HG03066 (cell line): ENCODE results near the gene OR52I1.
A peak's percentile ranks its signal among the peaks of the same experiment; 100 is the strongest.

Experiments
- ATAC-seq: cut with Tn5 transposase; IDR thresholded peaks from one replicate; pipeline ENCODE4 v1.9.1; 2021; ENCODE audit warnings: low read depth; ENCODE audit not compliant: unreplicated experiment

OR52I1 gene, protein sequence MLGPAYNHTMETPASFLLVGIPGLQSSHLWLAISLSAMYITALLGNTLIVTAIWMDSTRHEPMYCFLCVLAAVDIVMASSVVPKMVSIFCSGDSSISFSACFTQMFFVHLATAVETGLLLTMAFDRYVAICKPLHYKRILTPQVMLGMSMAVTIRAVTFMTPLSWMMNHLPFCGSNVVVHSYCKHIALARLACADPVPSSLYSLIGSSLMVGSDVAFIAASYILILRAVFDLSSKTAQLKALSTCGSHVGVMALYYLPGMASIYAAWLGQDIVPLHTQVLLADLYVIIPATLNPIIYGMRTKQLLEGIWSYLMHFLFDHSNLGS

DNA sequence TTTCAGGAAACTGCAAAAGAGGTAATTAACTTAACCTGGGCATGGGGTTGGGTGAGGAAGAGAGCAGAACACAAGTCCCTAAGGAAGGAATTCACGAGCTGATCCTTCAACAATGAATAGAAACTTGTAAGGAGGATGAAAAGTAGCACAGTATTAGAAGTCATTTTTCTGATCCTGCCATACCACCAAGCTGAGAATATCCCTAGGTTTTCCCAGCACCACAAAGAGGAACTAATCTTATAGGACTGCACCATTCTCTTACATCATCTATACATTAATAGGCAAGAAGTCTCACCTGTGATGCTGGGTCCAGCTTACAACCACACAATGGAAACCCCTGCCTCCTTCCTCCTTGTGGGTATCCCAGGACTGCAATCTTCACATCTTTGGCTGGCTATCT lies at the start of gene OR52I1:
Gene OR52I1 (plus strand): TSS at position 301 of the 400 bp plus-strand sequence. CDS start 0 bp downstream, at position 301.
- no peak for ATAC-seq

DNA sequence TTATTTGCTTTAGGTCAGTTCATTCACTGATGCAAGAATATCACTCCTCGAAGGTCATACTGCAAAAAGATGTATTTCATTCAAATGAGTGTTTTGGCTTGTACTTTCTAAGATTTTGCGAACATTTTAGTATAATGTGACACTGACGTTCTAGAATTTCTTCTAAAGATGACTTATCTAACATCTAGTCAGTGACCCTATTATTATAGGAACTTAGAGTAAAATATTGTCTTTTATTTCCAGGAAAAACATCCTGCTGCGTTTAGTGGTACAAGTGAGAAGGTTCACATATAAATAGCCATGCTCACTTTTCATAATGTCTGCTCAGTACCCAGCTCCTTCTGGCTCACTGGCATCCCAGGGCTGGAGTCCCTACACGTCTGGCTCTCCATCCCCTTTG lies 48.9 kb upstream of the OR52I1 start, which contains the start of gene OR52M1:
Gene OR52M1 (plus strand): TSS at position 301 of the 400 bp plus-strand sequence. CDS start 0 bp downstream, at position 301.
- ATAC-seq = no peak

DNA sequence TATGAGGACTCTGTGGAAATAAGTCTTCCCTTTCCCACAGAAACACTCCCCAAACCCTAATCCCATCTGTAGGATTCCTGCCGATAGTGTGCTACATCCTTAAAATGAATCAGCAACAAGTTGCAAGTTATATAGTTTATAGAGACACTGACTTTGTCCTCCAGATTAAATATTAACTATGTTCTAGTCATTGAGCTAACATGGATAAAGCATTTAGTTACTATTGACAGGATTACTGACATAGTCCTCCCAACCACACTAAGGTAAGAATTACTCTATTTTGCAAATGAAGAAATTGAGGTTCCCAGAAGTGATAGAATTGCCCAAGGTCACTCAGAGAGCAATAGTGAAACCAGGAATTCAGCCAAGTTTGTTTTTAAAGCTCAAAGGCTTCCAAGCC lies 47.0 kb upstream of the OR52I1 start:
- ATAC-seq = no peak

DNA sequence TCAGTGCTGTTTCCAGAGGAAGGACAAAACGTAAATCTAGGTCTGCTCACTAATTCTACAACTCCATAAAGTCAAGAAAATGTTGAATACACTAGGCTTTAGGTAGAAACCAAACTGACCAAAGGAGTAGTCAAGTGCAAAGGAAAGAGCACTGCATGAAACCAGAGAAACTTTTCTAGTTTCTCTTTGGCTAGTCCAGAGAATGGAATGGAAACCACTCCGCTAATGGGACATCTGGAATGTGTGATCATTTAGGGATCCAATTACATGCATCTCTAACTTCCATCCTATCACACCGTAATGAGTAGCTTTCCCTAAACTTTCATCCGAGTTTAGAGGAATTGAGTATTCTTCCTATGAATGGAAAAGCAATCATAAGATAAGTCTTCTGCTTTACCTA lies 46.4 kb upstream of the OR52I1 start:
- ATAC-seq = no peak

DNA sequence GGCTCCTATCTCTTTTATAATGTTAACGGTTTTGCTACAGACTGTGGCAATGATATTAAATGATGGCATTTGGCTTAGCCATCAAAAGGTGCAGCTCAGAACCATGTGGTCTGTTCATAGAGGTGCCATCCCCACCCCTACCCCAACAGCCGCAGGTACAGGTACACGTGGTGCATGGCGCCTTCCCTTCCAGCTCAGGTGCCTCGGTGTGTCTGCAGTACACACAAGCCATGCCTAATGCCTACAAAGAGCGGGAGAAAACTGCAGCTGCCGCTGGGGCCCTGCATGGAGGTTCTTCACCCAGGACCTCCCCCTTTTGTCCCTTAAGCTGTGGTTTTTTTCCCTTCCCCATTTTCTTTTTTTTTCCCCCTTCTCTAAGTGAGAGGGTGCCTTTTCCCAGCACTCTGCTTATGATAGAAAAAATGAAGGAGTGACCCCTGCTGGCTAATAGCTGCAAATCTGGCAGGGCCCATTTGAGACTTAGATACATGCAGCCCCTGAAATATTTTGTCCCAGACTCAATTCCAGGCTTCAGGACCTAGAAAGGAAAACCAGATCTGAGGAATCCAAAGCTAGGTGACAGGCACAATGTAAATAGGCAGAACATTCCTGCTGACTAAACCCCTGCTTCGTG lies 42.4 kb upstream of the OR52I1 start:
- no peak for ATAC-seq

DNA sequence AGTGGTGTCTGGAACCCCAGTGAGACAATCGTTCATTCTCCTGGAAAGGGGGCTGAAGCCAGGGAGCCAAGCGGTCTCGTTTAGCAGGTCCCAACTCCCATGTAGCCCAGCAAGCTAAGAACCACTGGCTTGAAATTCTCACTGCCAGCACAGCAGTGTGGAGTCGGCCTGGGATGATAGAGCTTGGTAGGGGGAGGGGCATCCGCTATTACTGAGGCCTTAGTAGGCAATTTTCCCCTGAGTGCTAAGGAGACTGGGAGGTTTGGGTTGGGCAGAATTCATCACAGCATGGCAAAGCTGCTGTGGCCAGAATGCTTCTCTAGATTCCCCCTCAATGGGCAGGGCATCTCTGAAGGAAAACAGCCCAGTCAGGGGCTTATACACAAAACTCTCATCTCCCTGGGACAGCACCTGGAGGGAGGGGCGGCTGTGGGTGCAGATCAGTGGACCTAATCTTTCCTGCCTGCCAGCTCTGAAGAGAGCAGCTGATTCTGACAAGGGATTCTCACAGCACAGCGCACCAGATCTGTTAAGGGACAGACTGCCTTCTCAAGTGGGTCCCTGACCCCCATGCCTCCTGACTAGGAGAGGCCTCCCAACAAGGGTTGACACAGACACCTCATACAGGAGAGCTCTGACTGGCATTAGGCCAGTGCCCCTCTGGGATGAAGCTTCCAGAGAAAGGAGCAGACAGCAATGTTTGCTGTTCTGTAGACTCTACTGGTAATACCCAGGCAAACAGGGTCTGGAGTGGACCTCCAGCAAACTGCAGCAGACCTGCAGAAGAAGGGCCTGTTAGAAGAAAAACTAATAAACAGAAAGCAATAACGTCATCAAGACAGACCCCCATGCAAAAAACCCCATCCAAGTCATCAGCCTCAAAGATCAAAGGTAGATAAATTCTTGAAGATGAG lies 34.1 kb upstream of the OR52I1 start:
- no peak for ATAC-seq

DNA sequence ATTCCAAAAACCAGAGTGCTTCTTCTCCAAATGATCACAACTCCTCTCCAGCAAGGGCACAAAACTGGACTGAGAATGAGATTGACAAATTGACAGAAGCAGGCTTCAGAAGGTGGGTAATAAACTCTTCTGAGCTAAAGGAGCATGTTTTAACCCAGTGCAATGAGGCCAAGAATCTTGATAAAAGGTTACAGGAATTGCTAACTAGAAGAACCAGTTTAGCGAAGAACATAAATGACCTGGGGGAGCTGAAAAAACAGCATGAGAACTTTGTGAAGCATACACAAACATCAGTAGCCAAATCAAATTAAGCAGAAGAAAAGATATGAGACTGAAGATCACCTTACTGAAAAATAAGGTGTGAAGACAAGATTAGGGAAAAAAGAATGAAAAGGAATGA lies 33.4 kb upstream of the OR52I1 start:
- no peak for ATAC-seq

DNA sequence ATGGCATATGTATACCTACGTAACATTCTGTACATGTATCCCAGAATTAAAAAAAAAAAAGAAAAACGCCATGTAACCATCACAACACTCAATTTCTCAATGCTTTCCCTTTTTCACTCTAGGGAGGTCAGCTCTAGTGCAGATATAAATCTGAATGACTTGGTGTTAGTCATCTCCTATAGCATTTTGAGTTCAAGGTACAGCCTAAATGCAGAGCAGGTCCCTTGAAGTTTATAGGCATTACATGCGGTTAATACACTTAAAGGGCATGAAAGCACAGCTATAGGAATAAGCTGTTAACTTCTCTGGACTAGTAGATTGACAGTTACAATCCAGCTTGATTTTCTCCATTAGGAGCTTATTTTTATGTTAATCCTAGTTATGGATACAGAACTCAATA lies 28.5 kb upstream of the OR52I1 start:
- no peak for ATAC-seq

DNA sequence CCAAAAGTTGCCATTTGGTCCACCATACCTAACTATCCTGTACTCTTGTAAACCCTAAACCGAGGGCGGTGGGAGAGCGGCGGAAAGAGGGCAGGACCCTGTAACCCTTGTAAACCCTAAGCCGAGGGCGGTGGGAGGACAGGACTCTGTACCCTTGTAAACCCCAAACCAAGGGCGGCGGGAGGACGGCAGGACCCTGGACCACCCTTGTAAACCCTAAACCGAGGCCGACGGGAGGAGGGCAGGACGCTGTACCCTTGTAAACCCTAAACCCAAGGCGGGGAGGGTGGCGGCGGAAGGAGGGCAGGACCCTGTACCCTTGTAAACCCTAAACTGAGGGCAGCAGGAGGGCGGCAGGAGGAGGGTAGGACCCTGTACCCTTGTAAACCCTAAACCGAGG lies 24.8 kb upstream of the OR52I1 start:
- ATAC-seq = no peak

DNA sequence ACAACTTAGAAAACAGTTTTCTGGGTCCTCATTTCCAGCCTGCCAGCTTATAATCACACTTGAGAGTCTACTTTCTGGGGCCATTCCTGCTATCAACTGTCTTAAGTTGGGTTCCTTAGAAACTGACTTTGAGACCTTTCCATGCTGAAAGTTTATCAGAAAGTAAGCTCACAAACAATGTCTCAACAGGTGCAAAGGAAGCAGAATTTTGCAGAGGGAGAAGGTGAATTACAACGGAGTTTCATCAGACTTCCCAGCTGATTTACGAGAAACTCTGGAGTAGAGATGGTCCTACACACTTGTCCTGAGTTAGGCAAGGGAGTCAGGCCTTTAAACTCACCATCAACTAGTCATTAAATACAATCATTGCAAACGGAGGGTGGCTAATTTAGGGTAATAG lies 17.0 kb upstream of the OR52I1 start:
- no peak for ATAC-seq

DNA sequence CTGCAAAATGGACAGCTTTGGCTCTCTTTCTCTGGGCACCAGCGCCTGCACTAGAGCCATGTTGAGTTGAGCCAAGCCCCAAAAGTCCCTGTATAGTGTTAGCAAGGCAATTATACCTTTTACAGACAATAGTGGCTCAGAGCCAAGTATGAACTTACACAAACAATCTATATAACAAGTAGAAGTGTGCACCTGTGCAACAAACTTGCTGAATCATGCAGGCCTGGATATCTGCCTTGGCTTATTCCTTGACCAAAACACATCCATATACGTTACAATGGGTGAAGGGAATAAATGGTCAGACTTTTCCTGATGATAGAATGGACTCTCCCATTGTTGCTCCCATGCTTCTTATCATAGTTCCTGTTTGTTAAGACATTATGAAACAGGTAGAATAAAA lies 16.1 kb upstream of the OR52I1 start:
- no peak for ATAC-seq

DNA sequence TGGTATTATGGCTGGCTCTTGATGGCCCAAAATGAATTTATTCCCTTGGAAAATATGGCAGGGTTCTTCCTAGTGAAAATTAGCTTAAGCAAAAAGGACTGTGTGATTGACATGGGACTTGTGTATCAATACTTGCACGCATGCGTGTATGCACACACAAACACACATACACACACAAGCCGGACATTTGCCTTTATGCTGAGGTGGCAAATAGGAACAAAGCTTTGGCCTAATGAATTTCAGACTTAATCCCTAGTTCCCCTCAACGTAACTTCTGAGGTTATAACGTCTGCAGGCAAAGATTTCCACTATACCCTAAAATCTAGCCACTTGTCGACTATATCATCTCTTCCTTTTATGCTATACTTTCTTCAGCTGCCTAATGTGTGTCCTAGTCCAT lies 15.2 kb upstream of the OR52I1 start:
- no peak for ATAC-seq

DNA sequence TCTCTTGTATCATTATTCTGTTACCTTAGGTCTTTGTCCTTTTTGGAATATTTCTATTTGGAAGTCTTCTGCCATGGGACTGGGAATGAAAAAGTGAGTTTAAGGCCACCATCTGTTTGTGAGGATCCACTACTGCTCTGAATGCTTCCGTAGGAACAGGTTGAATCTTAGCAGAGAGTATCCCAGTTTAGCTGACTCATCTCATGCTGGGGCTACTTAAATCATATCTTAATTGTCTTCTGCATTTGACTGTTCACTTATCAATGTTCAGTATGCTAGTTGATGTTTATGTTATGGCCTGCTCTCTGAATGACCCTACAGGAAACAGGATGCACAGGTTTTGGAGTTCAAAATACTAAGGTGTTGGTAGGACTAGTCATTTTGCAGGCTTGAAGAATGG lies 13.7 kb upstream of the OR52I1 start:
- ATAC-seq = no peak

DNA sequence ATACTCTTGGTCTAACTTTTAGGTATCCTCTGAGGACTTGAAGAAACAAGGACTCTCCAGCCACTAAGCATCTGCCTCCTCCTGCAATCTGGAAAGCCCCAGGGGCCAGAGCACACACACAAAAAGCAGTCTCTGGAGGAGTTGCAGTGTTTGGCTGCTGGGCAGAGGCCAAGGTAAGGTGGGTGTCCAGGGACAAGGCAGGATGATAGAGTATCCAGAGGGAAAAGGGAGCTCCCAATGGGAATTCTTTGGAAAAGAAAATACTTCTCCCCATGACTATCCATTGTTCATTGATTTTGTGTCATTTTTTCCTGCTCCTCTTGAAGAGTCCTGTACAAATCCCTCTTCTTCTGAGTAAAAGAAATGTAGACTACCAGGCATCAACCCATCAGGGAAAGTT lies 12.4 kb upstream of the OR52I1 start, which contains the start of gene OR52I2:
Gene OR52I2 (plus strand): TSS at position 301 of the 400 bp plus-strand sequence.
- ATAC-seq = no peak

DNA sequence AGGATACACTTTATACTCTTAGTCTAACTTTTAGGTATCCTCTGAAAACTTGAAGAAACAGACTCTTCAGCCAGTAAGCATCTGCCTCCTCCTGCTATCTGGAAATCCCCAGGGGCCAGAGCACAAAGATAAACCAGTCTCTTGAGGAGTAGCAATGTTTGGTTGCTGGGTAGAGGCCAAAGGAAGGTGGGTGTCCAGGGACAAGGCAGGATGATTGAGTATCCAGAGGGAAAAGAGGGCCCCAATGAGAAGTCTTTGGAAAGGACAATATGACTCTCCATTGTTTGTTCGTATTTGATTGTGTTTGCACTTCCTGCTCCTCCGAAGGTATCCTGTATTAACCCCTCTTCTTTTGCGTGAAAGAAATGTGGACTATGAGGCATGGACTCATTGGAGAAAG lies 4.8 kb upstream of the OR52I1 start:
- ATAC-seq = no peak

DNA sequence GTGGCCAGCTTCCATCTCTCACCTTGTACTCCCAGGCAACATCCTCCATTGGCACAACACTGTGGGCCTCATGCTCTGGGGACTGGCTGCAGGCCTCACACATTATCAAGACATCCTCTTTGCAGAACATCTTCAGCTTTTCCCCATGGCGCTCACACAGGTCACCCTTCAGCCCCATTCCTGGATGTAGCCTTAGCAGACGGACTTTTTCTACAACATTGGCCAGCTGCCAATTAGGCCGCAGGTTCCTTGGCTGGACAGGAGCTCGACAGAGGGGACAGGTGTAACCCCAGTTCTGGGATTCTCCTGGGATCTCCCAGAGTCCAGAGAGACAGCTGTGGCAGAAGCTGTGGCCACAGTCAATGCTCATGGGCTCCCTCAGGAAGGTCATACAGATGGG lies 11.2 kb downstream of the OR52I1 start:
- ATAC-seq = no peak

DNA sequence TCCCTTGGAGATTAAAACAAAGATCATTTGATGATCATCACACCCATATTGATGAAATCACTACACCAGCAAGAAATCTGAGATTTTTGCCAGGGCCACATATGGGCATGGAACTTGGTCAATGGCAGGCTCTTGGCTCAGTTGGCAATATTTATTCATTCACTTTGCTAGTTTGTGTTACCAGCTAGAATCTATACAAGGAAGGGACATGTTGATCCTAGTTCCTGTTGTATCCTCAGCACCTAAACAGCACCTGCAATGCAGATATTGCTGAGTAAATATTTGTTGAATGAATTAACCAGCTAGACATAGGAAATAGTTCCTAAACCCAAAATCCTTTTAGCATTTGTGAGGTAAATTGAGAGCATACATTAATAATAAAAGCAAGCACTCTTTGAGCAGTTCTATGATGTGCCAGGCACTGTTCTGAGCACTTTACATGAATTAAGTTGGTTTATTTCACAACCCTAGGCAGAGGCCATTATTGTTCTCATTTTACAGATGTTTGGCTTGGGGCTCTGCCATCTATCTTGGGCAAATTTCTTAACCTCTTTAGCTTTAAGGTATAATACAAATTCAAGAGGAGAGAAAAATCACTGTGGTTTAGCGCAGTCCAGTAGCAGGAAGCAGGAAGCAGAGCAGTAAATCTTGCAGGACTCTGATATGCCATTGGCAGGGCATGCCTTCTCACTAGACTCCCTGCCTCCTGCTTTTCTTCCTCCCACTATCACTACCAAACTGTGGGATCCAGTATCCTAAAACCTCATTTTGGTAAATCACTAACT lies 12.6 kb downstream of the OR52I1 start:
- no peak for ATAC-seq

DNA sequence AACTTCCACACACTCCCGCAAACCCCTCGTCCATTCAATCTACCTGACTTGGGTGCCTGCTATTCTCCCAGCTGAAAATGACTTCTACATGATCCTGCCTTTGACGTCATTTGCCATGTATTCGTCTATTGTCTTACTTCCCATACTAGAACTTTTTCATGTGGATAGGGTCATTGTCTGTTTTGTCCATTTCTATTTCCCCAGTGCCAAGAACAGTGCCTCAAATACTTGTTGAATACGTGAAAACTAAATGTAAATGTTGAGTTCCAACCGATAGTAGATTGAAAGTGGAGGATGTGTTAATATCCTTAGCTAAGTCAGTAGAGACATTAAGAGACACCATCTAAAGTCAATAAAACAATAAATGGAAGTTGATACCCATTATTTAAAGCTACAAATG lies 13.3 kb downstream of the OR52I1 start:
- ATAC-seq = no peak

DNA sequence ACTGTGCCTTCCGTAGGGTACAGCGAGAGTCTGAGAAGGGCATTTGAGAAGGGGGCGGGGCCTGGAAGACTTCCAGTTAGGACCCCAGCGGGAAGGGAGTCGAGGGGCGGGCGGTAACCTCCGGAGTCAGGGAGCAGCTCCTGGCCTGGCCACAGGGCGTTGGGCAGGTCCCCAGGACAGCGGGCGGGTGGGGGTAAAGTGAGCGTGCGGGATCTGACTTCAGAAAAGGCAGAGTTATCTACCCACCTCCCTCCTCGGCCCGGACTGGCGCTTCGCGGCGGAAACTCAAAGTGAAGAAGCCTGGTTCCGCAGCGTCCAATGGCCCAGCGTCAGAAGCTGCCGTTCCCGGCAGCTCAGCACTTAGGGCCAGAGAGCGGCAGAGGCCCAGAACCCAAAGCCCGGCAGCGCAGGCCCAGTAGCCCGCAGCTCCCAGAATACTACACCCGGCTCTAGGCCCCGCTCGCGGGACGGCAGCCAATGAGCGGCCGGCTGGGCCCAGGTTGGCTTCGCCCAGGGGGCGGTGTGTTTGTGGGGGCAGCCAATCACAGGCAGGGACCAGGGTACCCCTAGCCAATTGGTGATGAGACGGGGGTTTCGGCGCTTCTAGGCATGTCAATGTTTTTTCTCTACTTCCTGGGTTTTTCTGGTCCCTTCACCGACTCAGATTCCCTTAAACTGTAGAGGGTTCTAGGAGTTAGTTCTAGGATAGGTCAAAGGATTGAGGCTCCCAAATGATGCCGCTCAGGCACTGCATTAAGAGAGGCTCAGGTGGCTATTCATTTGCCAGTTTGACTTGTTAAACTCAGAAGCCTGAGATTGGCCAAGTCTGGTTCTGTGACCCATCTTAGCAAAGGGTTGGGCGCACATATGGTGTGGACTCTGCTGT lies 14.2 kb downstream of the OR52I1 start, which contains the start of gene TRIM68:
Gene TRIM68 (minus strand): TSS at position 451 of the 886 bp plus-strand sequence. CDS start 2,727 bp downstream, outside the sequence.
- ATAC-seq = peak; percentile 99
